Activated CD8-positive, alpha-beta memory T cell treated with anti-CD3 and anti-CD28 coated beads, Interleukin-2, amount 10 ng/mL, durations not matched to agents 7 days and 5 days (primary cell): ENCODE results near the gene ADGRV1. TPM values are rescaled to one million over a fixed set of nuclear protein-coding genes. Genes with fewer than 3 reads are reported as not detected.

Experiments
- ATAC-seq: fragments of 150-1000 bp; cut with Tn5 transposase; one replicate; pipeline ENCODE4 v1.10.0; 2021; ENCODE audit warnings: moderate library complexity
- CTCF ChIA-PET: fragments of 350-600 bp; sonication (Branson Sonifier 250); formaldehyde crosslinking; loops from one replicate; lab custom pipeline; 2021; ENCODE audit warnings: antibody characterized with exemption; lab: Charles Lee
- DNase-seq: peaks from one replicate; pipeline ENCODE4 v3.0.0-alpha.2; 2020
- H3K27ac Mint-ChIP-seq: one replicate; pipeline ENCODE4 v1.8.0; 2021; ENCODE audit warnings: mild to moderate bottlenecking, mixed read lengths
- H3K27me3 Mint-ChIP-seq: one replicate; pipeline ENCODE4 v1.8.0; 2021; ENCODE audit warnings: mixed read lengths
- H3K36me3 Mint-ChIP-seq: one replicate; pipeline ENCODE4 v1.8.0; 2021; ENCODE audit warnings: mild to moderate bottlenecking, mixed read lengths
- H3K4me1 Mint-ChIP-seq: one replicate; pipeline ENCODE4 v1.8.0; 2021; ENCODE audit warnings: mixed read lengths
- H3K4me3 Mint-ChIP-seq: one replicate; pipeline ENCODE4 v1.8.0; 2021; ENCODE audit warnings: mild to moderate bottlenecking, moderate library complexity, mixed read lengths
- H3K9me3 Mint-ChIP-seq: one replicate; pipeline ENCODE4 v1.8.0; 2022; ENCODE audit warnings: low read depth, mixed read lengths
- total RNA-seq, 2 experiments: library from RNA; stranded (reverse); gene quantifications; one replicate each; pipeline ENCODE4 v1.2.3, GENCODE V29; 2021

Gene ADGRV1
- total RNA-seq, 2 experiments from 2014 or later, result 0.18 TPM; not detected in 1

DNA sequence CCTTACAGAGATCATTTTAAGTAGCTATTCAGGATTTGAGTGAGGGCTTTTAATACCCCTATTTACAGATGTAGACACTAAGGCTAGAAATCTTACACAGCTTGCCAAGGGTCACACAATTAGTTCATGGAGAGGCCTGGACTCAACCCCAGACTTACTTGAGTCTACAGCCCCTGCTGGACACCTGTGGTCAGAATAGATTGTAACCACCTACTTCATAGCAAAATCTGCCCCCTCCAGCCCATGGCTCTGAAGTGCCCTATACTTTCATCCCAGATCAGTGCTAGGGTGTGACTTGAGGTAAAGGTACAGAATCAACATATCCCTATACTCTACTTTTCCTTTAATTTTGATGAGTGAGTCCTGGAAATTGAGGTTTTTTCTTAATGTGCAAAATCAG, 291.3 kb downstream of the ADGRV1 start:
- no peaks in the 10 kb centered on the region for H3K4me1 Mint-ChIP-seq
- H3K9me3 Mint-ChIP-seq, result no peaks in the 10 kb centered on the region
- CTCF ChIA-PET, result no interaction called here

DNA sequence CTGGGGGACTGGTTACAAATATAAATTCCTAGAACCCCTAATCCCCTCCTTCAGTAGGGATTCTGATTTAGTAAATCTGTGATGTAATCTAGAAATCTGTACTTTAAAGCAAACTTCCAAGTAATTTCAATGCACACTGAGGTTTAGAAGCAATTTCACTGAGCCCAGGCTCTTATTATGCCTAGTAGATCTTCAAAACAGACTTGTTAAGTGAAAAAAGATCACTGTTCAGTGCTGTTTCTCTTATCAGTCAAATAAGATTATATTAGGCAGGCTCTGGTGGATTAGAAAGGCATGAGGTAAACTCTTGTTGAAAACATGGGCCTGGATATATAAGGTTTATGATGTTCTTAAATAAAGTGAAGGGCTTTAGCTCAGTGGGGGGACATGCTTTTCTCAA, 293.9 kb downstream of the ADGRV1 start:
- Mint-ChIP-seq H3K36me3 (no peaks in the 10 kb centered on the region), H3K9me3 (no peaks in the 10 kb centered on the region), H3K27ac (no peak overlapping the region), H3K27me3 (peaks cover 2% of the 10 kb centered on the region), H3K4me1 (no peaks in the 10 kb centered on the region), H3K4me3 (no peak overlapping the region)
- ATAC-seq (no peak), DNase-seq (no peak)
- CTCF ChIA-PET, result no interaction called here

More for the DNA sequence above, 291.3 kb downstream of the ADGRV1 start:
- no peaks in the 10 kb centered on the region for H3K36me3 Mint-ChIP-seq
- no peak for ATAC-seq
- no peak overlapping the region for H3K27ac Mint-ChIP-seq
- H3K4me3 Mint-ChIP-seq, result no peak overlapping the region
- no peak for DNase-seq
- H3K27me3 Mint-ChIP-seq, result peaks cover 15% of the 10 kb centered on the region

DNA sequence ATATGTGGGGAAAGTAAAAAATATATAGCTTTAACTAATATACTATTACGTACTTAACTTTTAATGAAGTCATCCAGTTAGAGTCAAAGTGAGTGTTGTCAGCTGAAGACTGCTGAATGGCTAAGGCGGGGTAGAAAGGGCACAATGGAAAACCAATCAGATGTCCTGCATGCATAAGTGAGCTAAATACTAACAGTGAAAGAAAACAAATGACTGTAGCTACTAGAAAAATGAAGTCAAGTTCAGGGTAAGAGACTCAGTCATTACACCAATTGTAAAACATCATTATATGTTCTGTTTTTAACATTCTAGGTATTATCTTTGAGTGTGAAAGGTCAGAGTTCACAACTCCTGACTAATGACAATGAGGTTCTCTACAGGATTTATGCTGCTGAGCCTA, 295.2 kb downstream of the ADGRV1 start:
- Mint-ChIP-seq H3K36me3 (no peaks in the 10 kb centered on the region), H3K4me1 (no peaks in the 10 kb centered on the region), H3K27me3 (peaks cover 2% of the 10 kb centered on the region), H3K4me3 (no peak overlapping the region), H3K27ac (no peak overlapping the region), H3K9me3 (no peaks in the 10 kb centered on the region)
- DNase-seq (no peak), ATAC-seq (no peak)
- CTCF ChIA-PET, result no interaction called here

DNA sequence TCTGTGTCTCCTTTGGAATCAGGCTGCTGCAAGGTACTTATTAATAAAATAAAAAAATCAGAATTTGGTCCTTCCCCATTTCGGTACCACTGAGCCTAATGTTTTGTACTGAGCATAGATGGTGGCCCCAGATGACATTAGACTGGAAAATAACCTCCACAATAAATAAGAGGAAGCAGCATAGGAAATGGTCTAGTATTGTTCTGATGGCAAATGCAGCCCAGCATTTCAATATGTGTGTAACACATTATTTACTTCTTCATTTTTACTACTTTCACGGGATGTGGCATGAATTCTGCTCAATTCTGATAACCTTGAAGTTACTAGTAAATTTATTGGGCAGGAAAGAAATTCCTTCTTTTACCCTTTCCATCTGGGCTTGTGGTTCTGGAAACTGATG, 295.6 kb downstream of the ADGRV1 start:
- Mint-ChIP-seq H3K27me3 (peaks cover 2% of the 10 kb centered on the region), H3K4me1 (no peaks in the 10 kb centered on the region), H3K9me3 (no peaks in the 10 kb centered on the region), H3K36me3 (no peaks in the 10 kb centered on the region), H3K4me3 (no peak overlapping the region), H3K27ac (no peak overlapping the region)
- CTCF ChIA-PET, result no interaction called here
- DNase-seq, result no peak
- ATAC-seq, result no peak

DNA sequence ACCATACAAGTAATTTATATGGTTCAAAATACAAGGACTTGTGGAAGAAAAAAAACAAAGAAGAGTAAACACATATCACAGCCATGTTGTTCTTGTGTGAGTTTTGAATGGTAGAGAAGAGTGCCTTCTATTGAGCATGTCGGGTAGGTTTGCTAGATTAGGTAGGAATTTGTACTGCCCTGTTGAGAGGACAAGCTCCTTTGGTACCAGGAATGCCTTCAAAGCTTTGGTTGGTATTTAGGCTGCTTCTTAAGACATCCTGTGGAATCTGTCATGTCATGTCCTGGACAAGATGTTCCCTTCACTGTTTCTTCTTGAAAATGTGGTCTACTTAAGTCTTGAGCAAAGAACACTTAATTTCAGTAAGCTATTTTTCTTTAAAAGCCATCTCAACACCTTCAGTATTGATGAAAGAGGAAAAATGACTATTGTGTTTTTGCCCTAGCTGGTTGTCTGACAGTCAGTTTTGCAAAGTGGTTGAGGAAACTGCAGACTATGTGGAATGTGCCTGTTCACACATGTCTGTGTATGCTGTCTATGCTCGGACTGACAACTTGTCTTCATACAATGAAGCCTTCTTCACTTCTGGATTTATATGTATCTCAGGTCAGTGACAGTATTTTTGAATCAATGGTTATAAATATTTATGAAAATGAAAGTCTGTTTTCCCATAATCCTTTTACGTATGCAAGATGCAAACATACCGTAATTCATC, 296.9 kb downstream of the ADGRV1 start:
- Mint-ChIP-seq H3K27ac (no peak overlapping the region), H3K4me1 (no peaks in the 10 kb centered on the region), H3K9me3 (no peaks in the 10 kb centered on the region), H3K36me3 (no peaks in the 10 kb centered on the region), H3K27me3 (peaks cover 2% of the 10 kb centered on the region), H3K4me3 (no peak overlapping the region)
- DNase-seq (no peak), ATAC-seq (no peak)
- CTCF ChIA-PET, result interaction anchor here (1.0 kb wide), 1 partner anchor 10 kb away, joined by 3 read pairs; no protein-coding TSS in a partner anchor

DNA sequence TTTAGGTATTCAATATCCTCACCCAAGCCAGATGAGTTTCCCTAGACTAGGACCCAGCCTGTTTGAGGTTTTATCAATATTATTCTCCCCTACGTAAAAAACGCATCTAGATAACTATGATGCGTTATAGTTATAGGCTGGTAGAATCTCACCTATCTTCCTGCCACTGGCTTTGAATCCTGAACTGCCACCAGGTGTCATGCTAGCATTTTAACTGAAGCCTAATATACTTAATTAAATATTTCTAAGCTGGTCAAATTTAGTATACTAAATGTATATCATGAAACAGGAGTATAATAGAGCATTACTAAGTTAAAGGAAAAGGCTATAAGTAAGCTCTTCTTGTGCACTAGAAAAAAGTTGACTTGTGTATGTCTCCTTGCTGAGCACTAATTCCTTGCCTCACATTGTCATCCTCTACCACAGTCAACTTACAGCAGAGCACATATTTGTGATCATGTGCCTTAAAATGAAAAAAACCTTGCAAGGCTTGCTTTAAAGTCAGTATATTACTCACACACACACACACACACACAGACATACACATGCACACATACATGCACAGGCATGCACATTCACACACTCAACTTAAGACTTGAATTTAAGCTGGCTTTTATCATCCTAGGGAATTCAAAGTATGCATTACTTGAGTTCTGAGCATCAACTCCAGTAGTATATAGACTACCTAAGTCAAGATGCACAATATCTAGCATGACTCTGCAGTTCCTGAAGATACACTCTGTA, 303.4 kb downstream of the ADGRV1 start:
- no peak for DNase-seq
- Mint-ChIP-seq H3K4me1 (peaks cover 2% of the 10 kb centered on the region), H3K9me3 (no peaks in the 10 kb centered on the region), H3K4me3 (no peak overlapping the region), H3K27ac (no peak overlapping the region), H3K36me3 (no peaks in the 10 kb centered on the region), H3K27me3 (peaks cover 5% of the 10 kb centered on the region)
- ATAC-seq, result no peak
- CTCF ChIA-PET, result interaction anchor here (1.3 to 2.2 kb wide), 2 partner anchors 523 to 557 kb away, joined by 3 to 5 read pairs; no protein-coding TSS in a partner anchor

DNA sequence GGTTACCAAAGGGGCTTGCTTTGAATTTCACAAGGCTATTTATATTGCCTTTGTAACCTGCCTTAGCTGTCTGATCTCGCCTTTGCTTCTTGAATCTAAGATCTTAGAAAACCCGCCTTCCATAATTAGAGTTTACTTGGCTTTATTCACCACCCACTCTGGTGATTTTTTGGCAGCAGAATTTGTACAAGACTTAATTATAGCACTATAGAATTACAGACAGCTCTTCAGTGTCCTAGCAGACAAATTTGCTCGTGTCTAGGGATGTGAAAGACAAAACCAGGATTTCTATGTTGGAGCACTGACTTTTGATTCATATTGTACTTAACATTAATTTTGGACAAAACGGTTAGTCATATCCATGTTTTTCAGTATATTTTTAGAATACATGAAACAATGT, 306.6 kb downstream of the ADGRV1 start:
- Mint-ChIP-seq H3K9me3 (no peaks in the 10 kb centered on the region), H3K27ac (no peak overlapping the region), H3K4me3 (no peak overlapping the region), H3K27me3 (peaks cover 23% of the 10 kb centered on the region), H3K4me1 (peaks cover 2% of the 10 kb centered on the region), H3K36me3 (no peaks in the 10 kb centered on the region)
- ATAC-seq, result no peak
- CTCF ChIA-PET, result interaction anchor here (0.9 to 3.2 kb wide), 5 partner anchors 10 to 555 kb away, joined by 3 to 16 read pairs (median 4); no protein-coding TSS in a partner anchor
- no peak for DNase-seq

DNA sequence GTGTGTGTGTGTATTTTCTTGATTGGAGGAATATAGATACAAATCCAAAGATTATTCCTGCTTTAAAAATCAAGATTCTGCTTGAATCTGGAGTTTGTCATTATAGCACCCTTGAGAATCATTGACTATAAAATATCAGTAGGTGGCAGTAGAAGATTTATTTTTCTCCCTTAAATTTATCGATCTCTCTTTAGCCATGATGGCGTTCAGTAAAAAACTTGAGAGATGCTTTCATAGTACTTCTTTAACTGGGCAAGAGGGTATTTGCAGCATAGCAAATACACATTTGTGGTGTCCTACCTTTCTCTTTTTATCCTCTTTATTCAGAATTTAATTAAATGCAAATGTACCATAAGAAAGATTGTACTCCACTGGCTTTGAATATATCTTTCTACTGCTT, 307.7 kb downstream of the ADGRV1 start:
- DNase-seq (no peak), ATAC-seq (no peak)
- H3K4me3 Mint-ChIP-seq, result no peak overlapping the region
- H3K4me1 Mint-ChIP-seq, result peaks cover 2% of the 10 kb centered on the region
- H3K9me3 Mint-ChIP-seq, result no peaks in the 10 kb centered on the region
- H3K36me3 Mint-ChIP-seq, result no peaks in the 10 kb centered on the region
- CTCF ChIA-PET, result interaction anchor here (0.7 to 3.2 kb wide), 8 partner anchors 11 to 553 kb away, joined by 3 to 16 read pairs (median 3); no protein-coding TSS in a partner anchor
- no peak overlapping the region for H3K27ac Mint-ChIP-seq
- H3K27me3 Mint-ChIP-seq, result peaks cover 28% of the 10 kb centered on the region

DNA sequence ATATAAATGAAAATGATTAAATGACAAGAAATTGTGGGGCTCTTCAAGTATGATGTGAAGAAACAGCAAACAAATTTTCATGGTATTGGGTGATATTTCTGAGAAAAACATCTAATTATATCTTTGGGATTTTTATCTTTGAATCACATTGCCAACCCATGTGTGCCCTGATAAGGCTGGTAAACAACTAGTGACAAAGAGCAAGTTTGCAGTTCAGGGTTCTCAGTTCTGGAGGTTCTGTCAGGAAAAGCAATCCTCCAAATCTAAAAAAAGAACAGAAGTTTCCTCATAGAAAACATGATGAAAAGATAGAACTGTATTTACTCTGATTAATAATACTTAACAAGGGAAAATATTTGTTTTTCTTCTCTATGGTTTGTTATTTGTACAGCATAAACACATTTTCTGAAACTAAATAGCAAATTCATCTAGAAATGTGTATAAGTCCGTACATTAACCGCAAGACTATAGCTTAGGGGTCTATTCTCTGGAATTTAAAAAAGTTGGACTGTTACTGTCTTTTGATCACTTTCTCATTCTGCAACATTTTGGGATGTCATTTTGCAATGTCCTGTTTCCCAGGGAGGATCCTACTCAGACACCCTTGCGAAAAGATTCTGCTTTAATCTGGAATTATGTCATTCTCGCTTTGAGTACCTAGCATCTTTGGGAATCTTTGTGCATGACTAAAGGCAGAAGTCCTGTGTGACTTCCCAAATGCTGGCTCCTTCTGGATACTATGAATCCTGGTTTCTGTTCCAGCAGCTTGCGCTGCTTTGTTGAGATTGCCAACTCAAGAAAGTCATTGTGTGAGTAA, 308.5 kb downstream of the ADGRV1 start:
- Mint-ChIP-seq H3K4me1 (peaks cover 2% of the 10 kb centered on the region), H3K9me3 (no peaks in the 10 kb centered on the region), H3K4me3 (no peak overlapping the region), H3K27ac (no peak overlapping the region), H3K36me3 (no peaks in the 10 kb centered on the region), H3K27me3 (peaks cover 31% of the 10 kb centered on the region)
- DNase-seq, result no peak
- CTCF ChIA-PET, result interaction anchor here (1.0 to 3.2 kb wide), 4 partner anchors 22 to 553 kb away, joined by 3 to 16 read pairs (median 4); no protein-coding TSS in a partner anchor
- no peak for ATAC-seq

DNA sequence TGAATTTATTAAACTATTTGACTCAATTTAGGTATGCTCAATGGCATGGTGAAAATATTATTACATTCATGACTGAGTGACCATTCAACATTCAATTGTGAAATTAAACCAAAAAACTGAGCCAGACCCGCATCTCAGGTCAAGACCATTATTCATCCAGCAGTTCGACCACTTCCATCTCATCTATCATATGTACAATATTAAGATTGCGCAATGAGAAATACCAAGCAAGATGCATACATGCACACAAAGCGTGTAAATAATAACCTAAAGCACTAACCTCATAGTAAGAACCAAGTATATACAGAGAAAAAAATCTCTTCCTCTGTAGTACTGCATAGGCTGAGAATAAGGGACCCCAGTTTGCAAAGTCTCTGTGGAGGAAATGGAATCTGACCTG, 310.2 kb downstream of the ADGRV1 start:
- no peak overlapping the region for H3K4me3 Mint-ChIP-seq
- no peaks in the 10 kb centered on the region for H3K36me3 Mint-ChIP-seq
- peaks cover 38% of the 10 kb centered on the region for H3K27me3 Mint-ChIP-seq
- no peak overlapping the region for H3K27ac Mint-ChIP-seq
- ATAC-seq, result no peak
- no peaks in the 10 kb centered on the region for H3K9me3 Mint-ChIP-seq
- DNase-seq, result no peak
- H3K4me1 Mint-ChIP-seq, result peaks cover 8% of the 10 kb centered on the region
- CTCF ChIA-PET, result no interaction called here

DNA sequence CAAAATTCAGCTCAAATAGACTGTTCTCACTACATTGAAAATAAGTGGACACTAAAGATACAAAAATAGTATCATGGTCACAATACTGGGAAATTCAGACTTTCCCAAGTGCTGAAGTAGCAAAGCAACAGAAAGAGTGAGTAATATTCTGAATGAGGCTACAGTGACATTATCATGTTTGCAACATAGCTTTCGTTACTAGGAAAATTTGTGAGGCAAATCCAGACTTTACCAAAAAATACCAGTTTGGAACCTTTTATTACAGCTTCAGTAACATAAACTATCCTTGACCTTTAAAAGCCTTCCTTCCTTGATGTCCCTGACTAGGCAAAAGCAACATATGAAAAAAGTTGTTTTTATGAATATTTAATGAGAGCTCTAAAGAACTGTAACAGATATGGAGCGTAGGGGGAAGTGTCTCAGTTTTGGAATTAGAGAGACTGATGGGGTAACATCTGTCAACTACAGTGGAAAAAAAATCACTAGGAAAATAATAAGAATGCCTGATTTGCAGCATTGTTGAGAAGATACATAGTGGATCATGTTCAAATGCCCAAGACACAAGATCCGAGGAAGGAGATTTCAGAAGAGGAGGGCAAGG, 312.9 kb downstream of the ADGRV1 start:
- H3K9me3 Mint-ChIP-seq, result no peaks in the 10 kb centered on the region
- CTCF ChIA-PET, result no interaction called here
- no peak overlapping the region for H3K27ac Mint-ChIP-seq
- no peak for ATAC-seq
- H3K36me3 Mint-ChIP-seq, result no peaks in the 10 kb centered on the region
- H3K4me3 Mint-ChIP-seq, result no peak overlapping the region
- peaks cover 7% of the 10 kb centered on the region for H3K4me1 Mint-ChIP-seq
- H3K27me3 Mint-ChIP-seq, result peaks cover 46% of the 10 kb centered on the region
- DNase-seq, result no peak

DNA sequence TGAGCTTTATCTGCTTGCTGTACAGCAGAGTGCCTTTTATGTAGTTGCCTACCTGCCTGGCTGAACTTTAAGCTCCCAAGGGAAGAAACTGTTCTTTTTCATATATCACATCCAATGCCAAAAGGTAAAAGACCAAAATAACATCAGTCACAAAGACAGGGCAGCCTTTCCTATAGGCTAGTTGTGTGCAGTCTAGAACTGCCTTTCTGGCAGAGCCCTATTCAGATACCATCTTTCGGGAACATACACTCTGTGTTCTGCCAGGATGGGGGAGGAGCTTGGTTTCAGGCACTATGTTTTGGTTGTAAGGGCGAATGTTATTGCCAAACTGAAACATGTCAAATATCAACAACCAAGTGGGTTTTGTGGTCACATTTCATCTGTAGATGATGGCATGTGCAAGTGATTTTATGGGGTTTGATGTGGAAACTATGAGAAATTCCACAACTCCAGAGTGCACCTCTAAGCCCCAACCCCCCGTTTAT, 314.5 kb downstream of the ADGRV1 start:
- no peaks in the 10 kb centered on the region for H3K36me3 Mint-ChIP-seq
- no peak for ATAC-seq
- DNase-seq, result no peak
- CTCF ChIA-PET, result no interaction called here
- H3K27me3 Mint-ChIP-seq, result peaks cover 53% of the 10 kb centered on the region
- peaks cover 7% of the 10 kb centered on the region for H3K4me1 Mint-ChIP-seq
- H3K4me3 Mint-ChIP-seq, result no peak overlapping the region
- no peak overlapping the region for H3K27ac Mint-ChIP-seq
- no peaks in the 10 kb centered on the region for H3K9me3 Mint-ChIP-seq

DNA sequence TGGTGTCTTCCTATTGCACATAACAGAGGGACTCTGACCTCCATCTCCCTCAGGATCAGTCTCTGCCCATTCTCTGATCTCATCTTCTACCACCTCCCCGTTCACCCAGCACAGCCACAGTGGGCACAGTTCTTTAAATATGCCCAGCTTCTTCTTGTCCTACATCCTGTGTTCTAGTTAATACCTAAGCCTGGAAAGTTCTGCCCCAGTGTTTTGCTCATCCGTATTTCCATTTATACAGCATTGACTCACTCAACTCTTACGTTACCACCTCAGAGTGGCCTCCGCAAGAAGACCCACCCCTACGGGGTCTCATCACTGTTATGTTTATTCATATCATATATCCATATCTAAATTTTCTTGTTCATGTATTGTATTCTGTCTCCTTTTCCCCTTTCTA, 315.5 kb downstream of the ADGRV1 start:
- ATAC-seq, result no peak
- peaks cover 59% of the 10 kb centered on the region for H3K27me3 Mint-ChIP-seq

More for the DNA sequence above, 315.5 kb downstream of the ADGRV1 start:
- no peak for DNase-seq
- Mint-ChIP-seq H3K4me1 (peaks cover 7% of the 10 kb centered on the region), H3K4me3 (no peak overlapping the region), H3K27ac (no peak overlapping the region), H3K36me3 (no peaks in the 10 kb centered on the region), H3K9me3 (no peaks in the 10 kb centered on the region)
- CTCF ChIA-PET, result interaction anchor here (1.4 kb wide), 1 partner anchor 9 kb away, joined by 4 read pairs; no protein-coding TSS in a partner anchor
